NCI-H2107 treated with DMSO at 0.1 percent for 48 hours (cell line): ENCODE measurements around the gene AUH.
"Not testable (repeated sequence)": the region's sequence is repeated elsewhere in the genome, so short reads cannot be mapped to it uniquely, and the experiment has no call there.

Experiments
- DNase-seq: peaks from one replicate; lab custom pipeline; 2025; ENCODE audit not compliant: unreplicated experiment; lab: John Stamatoyannopoulos, UW

The AUH gene

DNA sequence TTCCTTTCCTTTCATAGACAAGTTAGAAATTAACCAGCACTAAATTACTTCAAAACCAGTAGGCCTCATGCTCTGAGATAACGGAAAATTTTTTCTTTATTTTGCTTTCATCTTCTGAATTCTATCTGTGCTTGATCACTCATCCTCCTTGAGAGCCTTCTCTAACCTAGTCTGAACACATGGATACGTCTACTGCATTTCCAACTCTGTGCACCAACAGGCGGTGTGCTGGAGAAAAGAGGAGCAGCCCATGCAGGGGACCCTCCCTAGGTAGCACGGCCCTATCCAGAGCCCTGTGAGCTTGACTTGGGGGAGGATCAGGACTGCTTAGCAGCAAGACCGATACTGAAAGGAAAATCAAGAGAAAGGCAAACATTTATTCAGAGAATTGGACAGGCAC, 149.8 kb downstream of the AUH start:
- no peak for DNase-seq

DNA sequence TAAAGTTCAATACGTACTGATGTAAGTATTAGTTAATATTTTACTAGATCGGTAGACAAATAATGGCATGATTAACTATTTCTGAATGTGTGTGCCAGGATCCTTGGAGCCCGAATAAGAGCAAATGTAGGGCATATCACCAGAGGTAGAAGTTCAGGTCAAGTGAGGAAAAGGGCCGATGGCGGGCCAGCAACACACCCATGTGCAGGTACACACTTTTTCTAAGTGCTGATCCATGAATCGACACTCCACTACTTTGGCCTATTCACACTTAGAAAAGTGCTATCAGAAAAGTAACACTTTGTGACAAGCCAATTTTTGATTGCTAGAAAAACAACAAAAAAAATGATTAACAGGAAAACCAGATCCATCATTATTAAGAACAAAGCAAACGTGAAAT, 150.3 kb downstream of the AUH start:
- DNase-seq: no peak

DNA sequence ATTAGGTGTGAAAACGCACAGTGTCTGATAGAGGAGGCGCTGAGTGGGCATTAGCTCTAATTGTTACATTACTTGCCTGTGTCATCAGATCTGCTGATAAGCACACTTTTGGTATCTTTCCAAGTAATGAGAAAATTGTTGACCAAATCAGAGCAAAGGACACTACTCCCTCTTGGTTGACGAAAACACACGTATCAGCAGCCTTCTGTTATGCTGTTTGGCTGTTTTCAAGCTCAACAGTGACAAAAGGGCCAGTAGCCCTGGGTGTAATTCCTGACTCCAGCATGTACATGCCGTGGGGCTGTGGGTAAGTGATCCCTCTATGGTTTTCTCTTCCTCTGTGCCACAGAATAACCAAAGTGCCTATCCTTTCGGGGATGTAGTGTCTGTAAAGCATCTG, 151.4 kb downstream of the AUH start:
- DNase-seq: no peak

DNA sequence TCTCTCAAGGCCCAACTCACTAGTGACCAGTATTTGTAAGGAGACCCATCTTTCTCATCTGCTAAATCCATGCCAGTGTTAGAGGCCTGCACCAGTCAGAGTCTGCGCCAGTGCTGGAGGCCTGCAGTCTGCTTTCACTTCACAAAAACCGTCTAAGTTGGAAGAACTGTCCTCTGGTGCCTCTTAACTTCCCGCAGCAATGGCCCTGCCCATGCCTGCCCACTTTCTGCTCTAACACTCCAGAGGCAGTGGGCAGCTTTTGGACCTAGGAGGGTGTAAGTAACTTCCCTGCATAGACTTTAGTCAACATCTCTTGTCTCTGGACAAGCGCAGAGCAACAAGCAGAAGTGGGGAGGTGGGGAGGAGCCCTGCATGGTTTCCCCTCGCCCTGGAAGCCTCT, 152.9 kb downstream of the AUH start:
- DNase-seq: no peak

DNA sequence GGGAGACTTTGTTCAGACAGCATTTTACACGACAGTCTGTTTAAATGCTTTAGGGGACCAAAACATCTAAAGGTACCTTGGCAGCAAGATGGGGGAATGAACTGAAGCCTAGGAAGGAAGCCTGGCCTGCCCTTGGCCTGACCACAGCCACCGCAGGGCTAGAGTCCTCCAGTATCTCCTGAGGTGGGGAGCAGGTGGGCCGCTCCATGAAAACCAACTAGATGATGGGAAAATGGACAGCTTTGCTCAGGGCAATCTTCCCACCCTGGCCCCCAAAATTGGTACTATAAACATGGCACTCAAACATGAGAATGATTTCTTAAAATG, 153.3 kb downstream of the AUH start:
- DNase-seq: no peak

DNA sequence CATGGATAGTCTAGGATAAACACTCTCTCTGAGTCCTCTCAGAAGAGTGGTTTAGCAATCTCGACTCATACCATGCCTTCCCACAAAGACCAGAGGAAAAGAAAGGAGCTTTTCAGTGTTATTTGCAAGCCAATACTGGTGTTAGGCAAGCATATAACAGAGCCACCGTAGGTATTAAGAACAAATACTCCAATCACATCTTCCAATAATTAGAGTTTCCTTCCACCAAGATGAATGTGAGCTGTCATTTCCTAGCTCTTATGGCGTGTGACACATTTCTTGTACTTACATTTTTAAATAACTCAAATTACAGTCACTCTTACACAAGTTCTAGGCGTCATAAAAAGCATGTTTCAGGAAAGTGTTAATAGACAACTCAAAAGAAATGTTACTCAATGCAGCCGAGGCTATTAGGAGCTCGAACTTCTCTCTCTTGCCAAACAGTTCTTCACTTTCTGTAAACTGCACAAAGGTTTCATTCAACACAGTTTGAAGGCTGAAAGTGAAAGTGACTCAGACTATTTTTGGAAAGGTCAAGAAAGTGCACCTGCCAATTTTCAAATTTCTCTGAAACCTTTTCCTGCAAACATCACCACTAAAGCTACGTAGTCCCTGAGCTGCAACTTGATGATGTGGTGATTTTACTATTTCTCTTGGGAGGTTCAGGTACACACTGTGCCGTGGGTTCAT, 153.8 kb downstream of the AUH start:
- DNase-seq: no peak

DNA sequence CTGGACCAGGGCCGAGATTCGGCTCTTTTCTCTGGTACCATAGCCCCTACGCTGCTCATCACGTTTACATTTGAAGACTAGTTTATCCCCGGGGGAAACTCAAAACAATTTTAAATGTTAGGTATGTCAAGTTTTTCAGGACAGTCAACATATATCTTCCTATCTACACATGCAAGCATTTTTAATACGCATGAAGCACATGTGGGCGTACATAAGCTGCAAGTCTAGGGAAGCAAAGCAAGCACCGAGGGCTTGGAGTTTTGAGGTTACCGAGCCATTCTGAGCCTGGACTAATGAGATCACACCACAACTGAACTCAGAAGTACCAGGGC, 154.4 kb downstream of the AUH start:
- no peak for DNase-seq

DNA sequence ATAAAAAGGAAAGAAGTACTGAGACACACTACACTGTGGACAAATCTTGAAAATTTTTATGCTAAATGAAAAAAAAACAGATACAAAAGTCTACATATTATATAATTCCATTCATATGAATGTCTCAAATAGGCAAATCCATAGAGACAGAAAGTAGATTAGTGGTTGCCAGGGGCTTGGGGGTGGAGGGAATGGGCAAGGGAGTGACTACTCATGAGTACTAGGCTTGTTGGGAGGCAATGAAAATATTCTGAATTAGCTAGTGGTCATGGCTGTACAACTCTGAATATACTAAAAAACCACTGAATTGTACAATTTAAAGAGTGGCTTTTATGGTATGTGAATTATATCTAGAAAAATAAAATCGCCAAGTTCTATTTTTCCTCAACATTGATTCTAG, 154.9 kb downstream of the AUH start:
- no peak for DNase-seq

DNA sequence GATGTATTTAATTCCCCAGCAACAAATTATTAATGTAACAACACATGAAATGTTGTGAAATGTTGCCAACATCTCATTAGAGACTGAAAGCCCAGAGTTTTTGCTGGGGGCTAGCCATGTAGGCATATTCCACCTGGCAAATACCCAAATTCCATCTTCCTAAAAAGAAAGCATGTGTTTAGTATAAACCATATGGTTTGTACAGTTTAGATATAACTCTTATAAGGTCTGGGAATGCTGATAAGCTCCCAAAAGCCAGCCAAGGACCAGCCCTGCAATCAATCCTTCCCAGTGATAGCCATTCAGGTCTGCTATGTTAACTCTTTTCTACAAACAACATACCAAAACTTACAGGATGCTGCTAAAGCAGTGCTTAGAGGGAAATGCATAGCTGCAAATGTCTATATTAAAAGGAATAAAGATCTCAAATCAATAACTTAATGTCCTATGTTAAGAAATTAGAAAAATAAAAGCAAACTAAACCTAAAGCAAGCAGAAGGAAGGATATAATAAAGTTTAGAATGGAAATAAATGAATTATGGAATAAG, 158.9 kb downstream of the AUH start:
- DNase-seq: no peak

DNA sequence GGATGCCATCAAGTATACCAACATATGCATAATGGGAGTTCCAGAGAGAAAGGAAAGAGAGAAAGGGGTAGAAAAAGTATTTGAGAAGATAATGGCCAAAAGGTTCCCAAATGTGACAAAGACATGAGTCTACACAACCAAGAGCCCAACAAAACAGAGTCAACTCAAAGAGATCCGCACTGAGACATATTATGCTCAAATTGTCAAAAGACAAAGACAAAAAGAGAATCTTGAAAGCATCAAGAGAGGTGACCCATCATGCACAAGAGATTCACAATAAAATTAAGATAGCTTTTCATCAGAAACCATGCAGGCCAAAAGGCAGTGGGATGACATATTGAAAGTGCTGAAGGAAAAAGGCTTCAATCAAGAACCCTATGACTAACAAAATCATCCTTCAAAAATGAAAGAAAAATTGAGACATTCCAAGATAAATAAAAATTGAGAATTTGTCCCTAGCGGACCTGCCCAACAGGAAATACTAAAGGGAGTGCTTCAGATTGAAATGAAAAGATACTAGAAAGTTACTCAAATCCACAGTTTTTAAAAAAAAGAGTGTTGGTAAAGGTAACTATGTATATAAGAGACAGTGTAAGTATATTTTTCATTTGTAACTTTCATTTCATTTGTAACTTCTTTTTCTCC, 160.9 kb downstream of the AUH start:
- DNase-seq: no peak

DNA sequence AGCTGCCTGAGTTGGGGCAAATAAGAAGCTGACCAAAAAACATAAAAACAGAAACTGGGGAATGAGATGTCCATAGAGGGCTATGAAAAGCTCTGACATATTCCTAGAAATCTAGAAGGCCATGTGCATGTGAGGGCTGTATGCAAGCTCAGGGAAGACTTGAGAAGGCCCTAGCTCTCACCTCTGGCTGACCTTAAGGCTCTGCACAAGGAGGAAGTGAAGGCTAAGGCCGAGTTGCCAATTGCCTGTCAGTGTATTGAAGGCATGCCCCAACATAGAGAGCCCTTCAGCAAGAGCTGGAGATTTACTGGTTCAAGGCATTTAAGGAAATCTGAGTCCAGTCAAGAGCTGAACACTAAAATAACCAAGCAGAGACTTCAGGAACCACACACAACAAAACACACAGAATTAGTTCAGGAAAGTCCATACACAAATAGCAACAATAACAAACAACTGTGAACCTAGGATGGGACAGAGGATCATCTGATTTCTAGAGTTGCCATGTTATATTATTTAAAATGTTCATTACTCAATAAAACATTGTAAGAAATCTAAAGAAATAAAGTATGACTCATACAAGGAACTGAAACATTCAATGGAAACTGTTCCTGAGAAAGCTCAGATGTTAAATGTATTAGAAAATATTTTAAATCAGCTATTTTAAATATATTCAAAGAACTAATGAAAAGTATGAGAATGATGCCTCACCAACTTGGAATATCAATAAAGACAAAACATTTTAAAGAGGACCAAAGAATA, 161.8 kb downstream of the AUH start:
- DNase-seq: no peak

DNA sequence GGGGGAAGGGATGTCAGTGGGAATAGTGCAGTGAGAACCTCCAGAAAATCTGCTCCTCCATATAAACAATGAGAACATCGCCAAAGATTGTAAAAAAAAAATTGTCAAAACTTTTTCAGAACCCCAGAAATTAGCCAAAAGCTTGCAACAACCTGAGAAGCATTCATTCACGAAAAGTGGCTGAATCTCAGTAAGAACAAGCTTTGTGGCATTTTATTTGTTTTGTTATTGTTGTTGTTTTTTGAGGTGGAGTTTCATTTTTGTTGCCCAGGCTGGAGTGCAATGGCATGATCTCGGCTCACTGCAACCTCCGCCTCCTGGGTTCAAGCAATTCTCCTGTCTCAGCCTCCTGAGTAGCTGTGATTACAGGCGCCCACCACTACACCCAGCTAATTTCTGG, 162.8 kb downstream of the AUH start:
- not testable (repeated sequence) for DNase-seq

DNA sequence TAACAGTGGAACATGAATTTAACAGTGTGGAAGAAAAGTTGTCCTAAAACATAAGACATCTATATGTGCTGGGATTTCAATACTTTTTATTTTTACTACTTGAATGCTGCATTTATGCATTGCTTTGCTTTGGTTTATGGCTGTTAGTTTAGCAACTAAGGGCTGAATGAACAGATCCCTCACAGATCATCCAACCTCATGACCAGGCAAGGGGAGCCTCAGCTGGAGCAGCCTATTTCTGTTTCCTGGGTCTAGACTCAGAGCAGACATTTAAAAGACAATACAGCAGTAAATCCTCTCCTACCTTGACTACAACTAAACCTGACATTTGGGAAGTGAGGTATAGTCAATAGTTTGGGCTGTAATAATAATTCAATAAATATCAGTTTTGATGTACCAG, 163.3 kb downstream of the AUH start:
- DNase-seq: no peak

DNA sequence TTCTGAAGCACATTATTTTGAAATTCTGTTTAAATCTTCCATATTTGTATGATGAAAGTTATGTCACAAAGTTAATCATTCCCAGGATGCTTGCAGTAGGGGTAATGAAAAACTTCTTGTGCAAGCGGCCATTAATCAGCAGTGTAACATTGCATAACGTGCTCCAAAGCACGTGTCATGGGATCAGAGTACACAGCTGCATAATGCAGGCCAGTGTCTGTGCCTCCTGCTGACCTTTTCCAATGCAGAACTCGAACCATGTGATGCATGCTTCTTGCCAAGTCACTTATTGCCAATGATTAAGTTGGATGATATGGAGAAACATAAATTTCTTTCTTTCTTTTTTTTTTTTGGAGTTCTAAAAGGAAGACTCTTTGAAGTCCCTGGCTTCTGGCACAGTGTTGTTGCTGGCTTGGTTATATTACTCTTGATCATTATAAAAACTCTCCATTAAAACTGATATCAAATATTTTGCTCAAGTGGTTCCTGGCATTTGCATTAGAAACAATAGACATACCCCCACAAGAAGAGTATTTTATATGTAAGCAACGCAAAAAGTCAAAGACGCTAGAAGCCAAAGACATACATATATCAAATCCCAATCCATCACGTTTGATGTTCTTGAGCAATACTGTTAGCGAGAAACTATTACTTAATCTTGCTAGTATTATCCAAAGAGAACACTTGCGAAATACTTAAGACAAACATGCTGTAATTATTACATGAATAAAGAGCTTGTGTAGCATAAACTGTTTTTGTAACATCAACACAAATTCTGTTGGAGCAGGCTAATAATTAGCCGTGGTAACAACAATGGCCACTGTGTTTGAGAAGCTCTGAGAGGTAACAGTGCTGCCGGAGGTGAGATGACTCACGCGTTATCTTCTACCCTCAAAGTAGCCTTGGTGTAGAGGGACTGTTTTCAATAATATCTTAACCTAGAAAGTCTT, 164.2 kb downstream of the AUH start:
- DNase-seq: no peak

DNA sequence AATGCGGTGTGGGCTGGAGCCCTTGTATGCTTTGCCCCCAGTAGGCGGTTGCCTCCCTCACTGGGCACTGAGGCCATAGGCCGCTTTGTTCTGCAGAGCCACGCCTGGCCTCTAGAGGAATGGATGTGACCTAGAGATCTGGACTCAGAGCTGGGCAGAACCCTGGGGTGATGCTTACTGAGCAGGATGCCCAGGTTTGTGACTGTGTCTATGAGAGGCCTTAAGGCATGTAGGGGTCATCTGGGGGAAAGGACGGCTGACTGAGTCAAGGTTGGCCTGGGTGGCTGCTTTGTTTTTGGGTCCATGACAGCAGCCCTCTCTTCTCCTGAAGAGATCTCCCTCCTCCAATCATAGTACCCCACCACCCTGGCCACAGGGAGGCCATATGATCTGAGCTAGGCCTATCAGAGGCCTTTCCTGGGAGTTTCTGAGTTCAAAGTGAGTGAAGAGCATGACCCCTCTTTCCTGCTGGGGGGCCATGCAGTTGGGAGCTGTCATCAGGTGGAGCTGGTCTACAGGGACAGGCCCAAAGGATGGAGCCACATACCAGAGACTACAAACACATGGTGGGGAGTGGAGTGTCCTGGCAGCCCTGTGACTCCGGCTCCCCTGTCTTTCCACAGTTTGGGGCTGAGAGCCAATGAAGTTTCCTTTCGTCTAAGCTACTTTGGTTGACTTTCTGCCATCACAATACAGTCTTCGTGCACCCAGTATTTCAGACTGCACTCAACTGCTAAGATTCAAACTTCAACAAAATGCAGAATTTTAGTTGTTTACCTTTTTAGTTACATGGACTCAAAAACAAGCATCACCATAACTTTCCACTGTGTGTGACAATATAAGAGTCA, 165.4 kb downstream of the AUH start:
- DNase-seq: no peak

DNA sequence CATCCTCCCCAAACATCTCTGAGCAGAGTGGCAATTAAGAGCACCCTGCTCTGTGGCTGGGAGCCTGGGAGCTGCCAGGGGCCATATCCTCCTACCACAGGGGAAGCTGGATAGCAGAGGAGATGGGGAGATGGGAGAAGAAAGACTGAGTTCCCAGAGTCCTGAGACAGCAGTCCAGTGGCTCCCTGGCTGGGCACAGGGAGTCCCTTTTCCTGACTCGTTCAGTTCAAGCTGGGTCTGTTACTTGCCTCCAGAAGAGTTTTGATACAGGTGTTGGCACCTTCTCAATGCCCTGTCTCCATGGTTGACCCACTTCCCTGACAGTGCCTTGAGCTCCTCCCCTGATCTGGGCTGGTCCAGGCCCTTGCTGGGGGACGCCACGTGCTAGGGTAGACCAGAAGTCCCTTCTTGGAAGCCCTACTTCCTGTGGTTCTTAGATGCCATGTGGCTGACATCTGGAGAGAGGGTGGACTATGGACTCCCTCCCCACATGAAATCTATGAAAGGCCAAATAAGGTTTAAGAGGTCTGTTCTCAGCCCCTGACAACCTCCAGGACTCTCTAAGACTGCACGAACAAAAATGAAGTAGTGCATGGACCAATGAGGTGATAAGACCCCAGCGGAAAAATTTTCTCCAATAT, 166.2 kb downstream of the AUH start:
- DNase-seq: no peak

DNA sequence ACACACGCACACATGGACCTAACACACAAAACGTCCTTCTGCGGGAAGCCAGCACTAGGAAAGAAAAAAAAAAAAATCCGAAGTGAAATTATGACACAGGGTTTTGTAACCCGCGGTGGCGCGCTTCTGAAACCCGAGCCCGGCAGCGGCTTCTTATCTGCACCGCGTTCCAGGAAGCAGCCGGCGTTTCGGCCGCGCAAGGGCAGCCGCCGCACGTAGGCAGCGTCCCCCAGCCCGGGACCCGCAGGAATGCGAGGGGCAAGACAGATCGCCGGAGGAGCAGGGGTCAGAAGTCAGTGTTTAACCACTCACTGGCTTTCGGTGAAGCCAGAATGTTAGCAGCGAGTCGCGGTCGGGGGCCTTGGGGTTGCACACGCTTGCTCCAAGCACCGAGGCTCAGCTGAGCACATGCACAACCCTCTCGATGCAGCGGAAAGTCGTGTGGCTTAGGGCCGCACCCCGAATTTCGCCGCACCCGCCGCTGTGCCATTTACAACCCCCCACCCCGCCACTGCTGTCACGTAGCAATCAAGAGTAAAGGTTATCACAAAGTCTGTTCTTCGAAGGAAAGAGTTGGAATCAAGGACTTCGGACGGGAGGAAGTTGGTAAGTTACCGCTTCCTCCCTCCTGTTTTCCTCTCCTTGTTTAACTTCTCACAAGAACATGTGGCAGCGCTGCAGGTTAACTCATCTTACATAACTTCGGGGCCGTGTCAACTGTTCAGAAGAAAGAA, 167.9 kb downstream of the AUH start:
- DNase-seq: peak; percentile 23

DNA sequence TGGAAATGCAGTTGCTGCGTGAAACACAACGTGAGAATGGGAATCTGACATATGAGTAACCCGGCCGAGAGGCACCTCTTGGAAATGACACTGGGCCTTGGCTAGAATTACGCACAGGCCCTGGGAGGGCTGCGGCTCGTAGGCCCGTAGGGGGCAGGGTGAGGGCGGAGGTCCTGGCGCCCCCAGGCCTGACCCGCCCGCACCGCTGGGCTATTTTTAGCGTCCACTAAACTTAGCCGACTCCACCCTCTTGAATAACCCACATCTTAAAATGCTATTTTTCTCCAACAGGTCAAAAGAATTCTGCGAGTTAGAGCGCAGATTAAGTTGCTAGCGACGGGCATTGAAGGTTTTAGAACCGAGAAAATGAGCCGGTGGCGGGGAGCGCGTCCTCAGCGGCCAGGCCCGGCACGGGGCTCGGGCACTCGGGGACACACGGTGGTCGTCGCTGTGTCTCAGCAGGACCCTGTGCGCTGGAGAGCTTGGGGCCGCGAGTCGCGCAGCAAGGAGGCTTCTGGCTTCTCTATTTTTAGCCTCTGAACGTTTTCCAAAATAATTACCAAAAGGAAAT, 168.5 kb downstream of the AUH start:
- DNase-seq: peak; percentile 12
